Raji (cell line): ENCODE data around the gene EIF2S2.

Experiments used
- POLR2A ChIP-seq: IDR thresholded peaks from 2 replicates; pipeline ENCODE4 v1.6.1; 2011; ENCODE audit warnings: low read depth, low read length, control low read depth; ENCODE audit not compliant: insufficient read depth

EIF2S2 gene, protein sequence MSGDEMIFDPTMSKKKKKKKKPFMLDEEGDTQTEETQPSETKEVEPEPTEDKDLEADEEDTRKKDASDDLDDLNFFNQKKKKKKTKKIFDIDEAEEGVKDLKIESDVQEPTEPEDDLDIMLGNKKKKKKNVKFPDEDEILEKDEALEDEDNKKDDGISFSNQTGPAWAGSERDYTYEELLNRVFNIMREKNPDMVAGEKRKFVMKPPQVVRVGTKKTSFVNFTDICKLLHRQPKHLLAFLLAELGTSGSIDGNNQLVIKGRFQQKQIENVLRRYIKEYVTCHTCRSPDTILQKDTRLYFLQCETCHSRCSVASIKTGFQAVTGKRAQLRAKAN

GRCh38 chr20:34111702-34112599 lies at the start of gene EIF2S2:
Gene EIF2S2, minus strand, starts transcription at chr20:34112243. Its CDS starts 133 bp downstream, at chr20:34112110.
- peak; percentile 96 for TF ChIP-seq POLR2A

DNA sequence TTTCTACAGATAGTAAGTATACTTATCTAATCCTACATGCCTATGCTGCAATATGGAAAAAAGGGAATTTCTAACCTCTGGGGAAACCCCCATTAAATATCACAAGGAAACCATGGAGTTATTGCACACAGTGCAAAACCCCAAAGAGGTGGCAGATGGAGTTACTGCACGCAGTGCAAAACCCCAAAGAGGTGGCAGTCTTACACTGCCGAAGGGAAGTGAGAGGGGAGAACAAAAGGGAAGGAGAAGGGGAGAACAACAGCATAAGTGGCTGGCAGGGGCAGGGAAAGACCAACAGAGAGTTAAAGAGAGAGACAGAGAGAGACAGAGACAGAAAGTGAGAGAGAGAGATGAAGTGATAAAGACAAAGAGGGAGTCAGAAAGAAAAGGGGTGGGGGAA lies 43.8 kb upstream of the EIF2S2 start:
- TF ChIP-seq POLR2A, result no peak

GRCh38 chr20:34150306-34151000 lies 38.4 kb upstream of the EIF2S2 start:
- TF ChIP-seq POLR2A, result no peak

DNA sequence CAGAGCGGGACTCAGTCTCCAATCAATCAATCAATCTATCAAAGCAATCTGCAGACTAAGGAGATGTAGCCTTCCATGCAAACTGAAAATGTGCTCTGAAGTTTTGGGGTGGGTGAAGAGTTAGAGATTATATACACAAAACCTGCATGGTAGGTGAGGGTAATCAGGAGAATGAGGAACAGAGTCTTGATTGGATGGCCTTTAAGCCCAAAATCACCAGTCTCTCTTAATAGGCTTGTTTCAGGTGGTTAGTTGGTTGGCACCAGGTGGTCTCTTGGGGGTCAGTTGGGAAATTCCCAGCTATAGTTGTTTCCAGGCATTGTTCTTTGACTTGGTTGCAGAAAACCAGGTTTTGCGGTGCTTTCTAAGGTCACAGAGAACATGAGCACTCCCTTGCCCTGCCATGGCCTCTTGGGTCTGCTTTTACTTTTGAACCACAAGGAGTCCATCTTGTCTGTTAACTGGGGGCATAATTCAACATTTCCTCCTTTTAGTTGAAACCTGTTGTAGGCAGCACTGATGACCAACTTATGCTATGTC lies 33.3 kb upstream of the EIF2S2 start:
- no peak for TF ChIP-seq POLR2A

DNA sequence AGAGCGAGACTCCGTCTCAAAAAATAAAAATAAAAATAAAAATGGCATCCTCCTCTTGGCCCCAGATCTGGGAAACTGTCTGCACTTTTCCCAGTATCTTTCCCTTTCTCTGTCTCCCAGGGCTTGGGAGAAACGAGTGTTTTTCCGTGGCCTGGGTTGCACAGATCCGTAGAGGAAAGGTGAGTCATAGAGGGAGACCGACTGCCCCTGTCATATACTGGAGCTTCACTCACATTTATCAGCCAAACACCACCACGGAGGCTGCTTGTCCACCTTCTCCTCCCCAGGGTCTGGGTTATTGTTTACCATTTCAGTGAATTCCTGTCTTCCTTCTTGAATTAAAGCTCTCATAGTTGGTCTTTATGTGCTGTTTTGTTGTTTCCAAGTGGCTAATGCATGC lies 31.9 kb upstream of the EIF2S2 start:
- no peak for TF ChIP-seq POLR2A

- TF ChIP-seq POLR2A, result no peak
Measured at GRCh38 chr20:34142121-34142520, 30.1 kb upstream of the EIF2S2 start.

- TF ChIP-seq POLR2A, result no peak
Measured at GRCh38 chr20:34141293-34141692, 29.2 kb upstream of the EIF2S2 start.

- TF ChIP-seq POLR2A, result no peak
Measured at GRCh38 chr20:34131491-34131890, 19.4 kb upstream of the EIF2S2 start.

- TF ChIP-seq POLR2A, result no peak
Measured at GRCh38 chr20:34129518-34130162, 17.6 kb upstream of the EIF2S2 start.

DNA sequence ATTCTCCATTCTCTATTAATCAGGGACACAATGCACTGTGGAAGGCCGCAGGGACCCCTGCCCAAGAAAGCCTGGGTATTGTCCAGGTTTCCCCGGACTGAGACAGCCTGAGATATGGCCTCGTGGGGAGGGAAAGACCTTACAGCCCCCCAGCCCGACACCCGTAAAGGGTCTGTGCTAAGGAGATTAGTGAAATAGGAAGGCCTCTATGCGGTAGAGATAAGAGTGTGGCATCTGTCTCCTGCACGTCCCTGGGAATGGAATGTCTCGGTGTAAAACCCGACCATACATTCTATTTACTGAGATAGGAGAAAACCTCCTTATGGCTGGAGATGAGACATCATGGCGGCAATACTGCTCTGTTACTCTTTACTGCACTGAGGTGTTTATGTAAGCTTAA lies 15.7 kb upstream of the EIF2S2 start:
- no peak for TF ChIP-seq POLR2A

DNA sequence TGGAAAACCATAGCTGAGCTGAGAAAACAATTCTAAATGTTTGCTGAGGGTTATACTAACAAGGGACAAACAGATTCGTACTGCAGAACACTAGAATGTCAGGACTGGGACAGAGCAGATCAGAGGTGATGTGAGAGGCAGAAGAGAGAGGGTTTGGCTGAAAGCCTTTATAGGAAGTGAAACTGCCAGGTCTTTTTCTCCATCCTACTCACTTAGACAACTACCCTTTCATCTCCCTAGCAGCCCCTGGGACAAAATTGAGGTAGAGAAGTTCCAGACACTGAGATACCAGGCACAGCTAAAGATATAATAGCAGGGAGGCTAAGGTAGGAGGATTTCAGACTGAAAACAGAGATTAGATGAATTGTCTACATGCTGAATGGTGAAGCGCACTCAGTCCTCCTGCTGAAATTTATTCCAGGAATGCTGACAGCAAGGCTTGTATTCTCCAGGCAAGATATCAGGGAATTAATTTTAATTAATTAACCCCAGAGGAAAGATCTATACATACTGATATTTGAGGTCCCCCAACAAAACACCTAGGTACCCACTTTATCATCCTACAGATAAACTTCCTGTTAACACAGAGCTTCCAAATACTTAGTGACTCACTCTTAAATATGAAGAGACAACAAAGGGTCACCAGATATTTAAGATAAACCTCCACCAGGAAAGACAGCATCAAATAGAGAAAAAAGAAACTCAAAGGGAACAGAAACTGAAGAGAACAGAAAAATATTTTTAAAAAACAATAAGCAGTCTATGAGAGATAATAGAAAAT lies 12.6 kb upstream of the EIF2S2 start:
- no peak for TF ChIP-seq POLR2A

DNA sequence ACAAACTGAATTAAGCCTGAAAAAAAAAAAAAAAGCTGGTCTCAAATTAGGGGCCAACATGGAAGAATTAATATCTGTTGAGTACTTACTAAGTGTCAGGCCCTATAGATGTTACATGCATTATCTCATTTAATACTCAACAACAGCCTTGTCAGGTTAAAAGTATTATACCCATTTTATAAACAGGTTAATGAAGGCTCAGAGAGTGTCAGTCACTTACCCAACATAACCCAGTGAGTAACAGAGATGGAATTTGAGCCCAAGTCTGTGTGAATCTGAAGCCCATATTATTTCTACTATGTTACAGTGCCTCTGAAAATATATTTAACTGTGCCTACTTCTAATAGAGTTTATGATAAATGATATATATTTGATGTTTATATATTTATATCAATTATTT lies 11.3 kb upstream of the EIF2S2 start:
- no peak for TF ChIP-seq POLR2A

GRCh38 chr20:34122274-34122980 lies 10.4 kb upstream of the EIF2S2 start:
- no peak for TF ChIP-seq POLR2A
